ENCODE data around the gene EFEMP2.

Gene EFEMP2

DNA sequence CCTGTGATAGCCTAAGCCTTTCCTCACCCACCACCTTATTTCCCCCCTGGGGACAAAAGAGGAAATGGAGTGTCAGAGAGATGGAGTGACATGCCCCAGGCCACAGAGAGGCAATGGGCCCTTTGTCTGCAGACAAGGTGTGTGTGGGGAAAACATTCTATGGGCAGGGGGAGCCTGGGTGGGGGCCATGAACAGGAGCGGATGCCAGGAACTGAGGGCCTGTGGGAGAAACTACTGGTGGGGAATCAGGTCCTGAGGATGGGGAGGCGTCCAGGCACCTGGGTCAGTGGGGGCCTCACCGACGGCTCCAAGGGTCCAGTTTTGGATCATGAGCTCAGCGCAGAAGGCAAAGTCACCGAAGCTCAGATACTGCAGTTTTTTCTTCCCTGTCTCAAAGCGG, 12.6 kb upstream of the EFEMP2 start:
- no peak for DNase-seq (ENCODE audit: low read depth in 3 of 3)

DNA sequence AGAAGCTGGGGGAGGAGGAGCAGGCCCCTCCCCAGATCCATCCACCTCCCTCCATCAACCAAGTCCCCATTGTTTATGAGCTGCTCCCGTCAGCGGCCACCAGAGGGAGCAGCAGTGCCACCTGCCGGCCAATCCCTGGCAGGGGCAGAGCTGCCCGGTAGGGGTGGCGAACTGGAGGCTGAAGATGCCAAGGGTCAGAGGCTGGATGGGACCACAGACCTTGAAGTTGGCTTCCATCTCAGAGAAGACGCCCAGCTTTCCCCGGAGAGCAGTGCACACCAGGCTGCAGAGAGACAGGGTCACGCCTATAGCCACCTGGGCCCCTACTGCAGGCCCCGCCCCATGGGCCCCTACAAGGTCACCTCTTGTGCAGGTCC, 12.1 kb upstream of the EFEMP2 start:
- DNase-seq (ENCODE audit: low read depth in 3 of 3), result peak; percentile 63 to 70 (median 67)

DNA sequence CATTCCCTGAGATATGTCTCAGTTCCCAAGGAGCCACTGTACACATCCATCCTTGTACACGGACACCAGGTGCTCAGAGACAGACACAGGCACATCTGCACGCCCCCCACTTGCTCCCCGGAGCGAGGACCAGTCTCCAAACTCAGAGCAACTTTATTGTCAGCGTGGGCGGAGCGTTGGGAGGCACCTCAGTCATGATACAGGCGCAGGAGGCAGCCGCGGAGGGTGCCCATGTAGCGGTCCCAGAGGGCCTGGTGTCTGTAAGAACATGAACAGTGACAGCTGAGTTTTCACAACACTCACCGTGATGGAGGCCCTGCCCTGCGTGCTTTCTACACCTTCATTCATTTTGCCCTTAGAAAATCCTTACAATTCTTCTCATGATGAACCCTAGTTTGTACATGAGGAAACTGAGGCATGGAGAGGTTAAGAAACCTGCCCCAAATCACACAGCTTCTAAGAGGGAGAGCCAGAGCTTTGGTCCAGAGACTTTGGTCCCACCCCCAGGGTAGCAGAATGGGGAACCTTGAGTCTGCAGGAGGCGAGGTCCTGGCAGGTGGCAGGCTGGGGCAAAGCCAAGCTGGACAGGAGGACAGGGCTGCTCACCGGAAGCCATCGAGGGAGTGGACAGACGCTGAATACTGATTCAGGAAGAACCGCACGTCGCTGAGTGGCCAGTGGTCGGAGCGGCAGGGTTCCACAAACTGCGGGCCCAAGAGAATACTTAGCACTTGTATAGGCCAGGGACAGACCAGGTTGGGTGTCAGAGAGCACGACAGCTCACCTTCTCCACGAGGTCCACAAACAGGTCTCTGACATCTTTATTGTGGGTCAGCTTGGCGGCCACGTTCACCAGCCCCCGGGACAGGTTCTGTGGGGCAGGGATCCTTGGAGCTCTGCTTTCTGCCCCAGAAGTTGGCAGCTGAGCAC, 11.5 kb upstream of the EFEMP2 start:
- DNase-seq (ENCODE audit: low read depth in 3 of 3), result no peak

DNA sequence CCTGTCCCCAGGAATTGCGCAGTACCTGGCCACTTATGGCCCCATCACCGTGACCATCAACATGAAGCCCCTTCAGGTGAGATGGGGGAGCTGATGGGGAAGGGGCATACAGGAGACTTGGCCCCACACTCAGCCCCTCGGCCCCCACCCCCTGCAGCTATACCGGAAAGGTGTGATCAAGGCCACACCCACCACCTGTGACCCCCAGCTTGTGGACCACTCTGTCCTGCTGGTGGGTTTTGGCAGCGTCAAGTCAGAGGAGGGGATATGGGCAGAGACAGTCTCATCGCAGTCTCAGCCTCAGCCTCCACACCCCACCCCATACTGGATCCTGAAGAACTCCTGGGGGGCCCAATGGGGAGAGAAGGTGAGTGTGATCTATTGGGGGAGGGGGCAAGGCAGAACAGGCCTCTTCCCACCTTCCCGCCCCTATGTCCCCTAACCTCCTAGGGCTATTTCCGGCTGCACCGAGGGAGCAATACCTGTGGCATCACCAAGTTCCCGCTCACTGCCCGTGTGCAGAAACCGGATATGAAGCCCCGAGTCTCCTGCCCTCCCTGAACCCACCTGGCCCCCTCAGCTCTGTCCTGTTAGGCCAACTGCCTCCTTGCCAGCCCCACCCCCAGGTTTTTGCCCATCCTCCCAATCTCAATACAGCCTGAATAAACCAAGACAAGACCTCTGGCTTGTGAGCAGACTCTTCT, 10.6 kb upstream of the EFEMP2 start:
- no peak for DNase-seq (ENCODE audit: low read depth in 3 of 3)

DNA sequence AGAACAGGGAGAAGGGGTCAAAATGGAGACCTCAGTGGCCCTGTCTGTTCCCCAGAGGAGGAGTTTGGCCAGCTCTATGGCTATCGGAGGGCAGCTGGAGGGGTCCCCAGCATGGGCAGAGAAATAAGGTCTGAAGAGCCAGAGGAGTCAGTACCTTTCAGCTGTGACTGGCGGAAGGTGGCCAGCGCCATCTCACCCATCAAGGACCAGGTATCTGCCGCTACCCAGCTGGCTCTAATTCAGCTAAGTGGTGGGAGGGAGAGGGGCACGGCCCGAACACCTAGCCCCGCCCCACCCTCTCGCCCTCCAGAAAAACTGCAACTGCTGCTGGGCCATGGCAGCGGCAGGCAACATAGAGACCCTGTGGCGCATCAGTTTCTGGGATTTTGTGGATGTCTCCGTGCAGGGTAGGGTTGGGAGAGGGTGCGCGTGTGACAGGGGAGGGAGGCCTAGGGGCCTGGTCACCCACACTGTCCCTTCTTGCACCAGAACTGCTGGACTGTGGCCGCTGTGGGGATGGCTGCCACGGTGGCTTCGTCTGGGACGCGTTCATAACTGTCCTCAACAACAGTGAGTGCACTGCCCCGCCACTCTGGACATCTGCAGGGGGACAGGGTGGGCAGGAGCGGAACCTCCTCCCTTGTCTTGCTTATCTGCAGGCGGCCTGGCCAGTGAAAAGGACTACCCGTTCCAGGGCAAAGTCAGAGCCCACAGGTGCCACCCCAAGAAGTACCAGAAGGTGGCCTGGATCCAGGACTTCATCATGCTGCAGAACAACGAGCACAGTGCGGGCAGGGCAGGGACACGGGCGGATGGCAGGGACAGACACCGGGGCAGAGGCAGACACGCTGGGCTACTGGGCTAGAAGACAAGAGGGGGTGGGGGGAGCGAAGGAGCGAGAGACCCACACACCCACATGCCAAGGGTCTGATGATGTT, 9.8 kb upstream of the EFEMP2 start:
- no peak for DNase-seq (ENCODE audit: low read depth in 3 of 3)

DNA sequence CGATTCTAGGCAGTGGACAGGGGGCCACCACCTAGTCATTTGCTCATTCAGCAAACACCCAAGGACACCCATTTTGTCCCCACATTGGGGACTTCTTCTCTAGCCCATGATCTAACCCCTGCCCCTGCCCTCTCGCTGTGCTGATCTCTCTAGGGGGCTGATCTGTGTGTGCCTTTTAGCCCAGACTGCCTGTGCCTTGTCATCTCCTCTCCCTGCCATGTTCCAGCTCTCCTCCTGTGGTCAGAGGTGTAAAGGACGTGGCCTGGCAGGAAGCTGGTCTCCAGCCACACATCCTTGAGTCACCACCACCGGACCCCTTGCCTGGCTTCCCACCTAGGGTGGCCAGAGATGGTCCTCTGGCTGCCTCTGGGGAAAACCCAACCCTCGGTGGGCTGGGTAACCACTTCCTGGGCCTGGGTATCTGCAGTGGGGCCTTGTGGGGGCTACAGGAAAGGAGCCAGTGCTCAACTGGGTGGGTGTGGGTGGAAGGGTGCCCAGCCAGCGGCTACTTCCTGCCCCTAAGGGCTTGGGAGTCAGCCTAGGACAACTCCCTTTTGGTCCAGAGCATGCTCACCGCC, 8.3 kb upstream of the EFEMP2 start:
- no peak for DNase-seq (ENCODE audit: low read depth in 3 of 3)

DNA sequence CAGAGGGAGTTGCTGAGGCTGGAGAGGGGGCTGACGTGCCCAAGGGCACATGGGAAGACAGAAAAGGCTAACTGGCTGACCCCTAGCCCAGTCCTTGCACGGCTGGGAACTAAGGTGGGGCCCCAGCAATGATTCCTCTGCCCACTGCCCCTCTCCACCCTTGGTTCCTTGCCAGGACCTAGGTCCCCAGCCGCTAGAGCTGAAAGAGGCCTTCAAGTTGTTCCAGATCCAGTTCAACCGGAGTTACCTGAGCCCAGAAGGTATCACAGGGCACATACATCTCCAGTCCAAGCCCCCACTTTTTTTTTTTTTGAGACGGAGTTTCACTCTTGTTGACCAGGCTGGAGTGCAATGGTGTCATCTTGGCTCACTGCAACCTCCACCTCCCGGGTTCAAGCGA, 7.4 kb upstream of the EFEMP2 start:
- no peak for DNase-seq (ENCODE audit: low read depth in 3 of 3)

DNA sequence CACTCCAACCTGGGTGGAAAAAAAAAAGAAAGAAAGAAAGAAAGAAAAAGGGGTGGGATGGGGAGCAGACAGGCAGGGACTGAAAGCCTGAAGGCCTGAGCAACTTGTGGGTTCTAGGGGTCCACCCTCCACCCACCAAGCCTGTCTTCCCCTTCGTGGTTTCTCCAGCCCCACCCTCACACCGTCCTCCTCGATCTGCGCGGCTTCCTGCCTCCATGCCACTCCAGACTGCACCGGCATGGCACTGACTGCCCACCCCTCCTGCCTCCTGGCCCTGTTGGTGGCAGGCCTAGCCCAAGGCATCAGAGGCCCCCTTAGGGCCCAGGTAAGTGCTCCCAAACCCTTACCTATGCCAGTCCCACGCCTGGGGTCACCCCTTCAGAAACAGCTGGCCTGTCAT, 7.0 kb upstream of the EFEMP2 start, which contains the start of gene CTSW:
Gene CTSW, plus strand, starts transcription at position 221 of the 400 bp plus-strand sequence. Its CDS starts 18 bp downstream, at position 239.
- DNase-seq (ENCODE audit: low read depth in 3 of 3), result no peak

DNA sequence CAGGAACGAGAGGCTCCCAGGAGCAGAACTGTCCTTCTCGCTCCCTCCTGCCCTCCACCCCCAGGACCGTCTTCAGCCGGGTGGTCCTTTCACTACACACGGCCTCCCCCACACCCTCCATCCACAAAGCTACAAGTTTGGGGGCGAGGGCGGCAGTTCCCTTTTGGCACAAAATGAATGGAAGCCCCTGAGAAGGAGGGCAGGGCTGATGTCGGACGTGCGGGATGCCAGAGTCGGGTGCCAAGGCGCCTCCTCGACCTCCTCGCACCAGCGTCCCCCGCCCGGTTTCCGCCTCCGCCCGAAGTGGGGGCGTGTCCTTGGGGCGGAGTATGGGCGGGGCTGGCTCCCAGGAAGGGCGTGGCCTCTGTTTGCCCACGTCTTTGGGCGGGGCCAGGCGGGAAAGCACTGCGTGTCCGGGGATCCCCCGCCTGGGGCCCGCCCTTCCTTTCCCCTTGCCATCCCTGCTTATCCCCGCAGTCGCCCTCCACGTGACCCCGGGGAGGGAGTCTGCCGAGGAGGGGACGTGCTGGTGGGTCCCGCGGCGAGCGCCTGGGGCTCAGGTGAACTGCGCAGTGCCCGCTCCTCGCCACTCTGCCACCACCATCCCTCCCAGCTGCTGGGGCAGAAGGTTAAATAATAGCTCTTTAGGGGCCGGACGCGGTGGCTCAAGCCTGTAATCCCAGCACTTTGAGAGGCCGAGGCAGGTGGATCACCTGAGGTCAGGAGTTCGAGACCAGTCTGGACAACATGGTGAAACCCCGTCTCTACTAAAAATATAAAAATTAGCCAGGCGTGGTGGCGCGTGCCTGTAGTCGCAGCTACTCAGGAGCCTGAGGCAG, 937 bp upstream of the EFEMP2 start:
- DNase-seq (ENCODE audit: low read depth in 3 of 3), result peak; percentile 93 to 97 (median 96)

DNA sequence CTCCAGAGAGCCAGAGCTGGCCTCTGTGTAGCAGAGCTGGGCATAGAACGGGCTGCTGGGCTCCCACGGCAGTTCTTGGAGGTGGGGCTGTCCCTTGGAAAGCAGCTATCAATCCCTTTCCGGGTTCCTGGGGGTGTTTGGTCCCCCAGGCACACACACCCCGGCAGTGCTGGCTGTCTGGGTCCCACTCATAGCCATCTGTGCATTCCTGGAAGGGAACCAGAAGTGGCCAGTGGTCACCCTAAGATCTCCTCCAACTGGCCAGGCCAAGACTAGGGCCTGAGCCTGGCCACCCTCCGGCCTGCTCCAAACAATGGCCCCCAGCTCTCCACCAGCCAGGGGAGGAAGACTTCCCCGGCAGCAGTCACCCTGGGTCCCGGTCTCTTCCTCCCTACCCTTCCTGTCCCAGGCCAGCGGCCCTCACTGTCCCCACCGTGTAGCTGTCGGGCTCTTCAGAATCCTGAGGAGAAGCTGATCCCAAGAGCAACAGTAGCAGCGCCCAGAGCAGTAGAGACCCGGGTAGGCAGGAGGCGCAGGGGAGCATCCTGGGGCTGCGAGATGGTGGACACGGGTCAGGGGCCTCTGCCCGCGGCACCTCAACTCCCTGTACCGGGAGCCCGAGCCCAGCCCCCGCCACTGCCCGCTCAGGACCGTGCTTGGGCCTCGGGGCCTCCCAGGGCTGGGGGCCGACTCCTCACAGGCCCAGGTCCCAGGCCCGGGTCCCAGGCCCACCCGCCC, 620 bp downstream of the EFEMP2 start:
- DNase-seq (ENCODE audit: low read depth in 3 of 3), result no peak

DNA sequence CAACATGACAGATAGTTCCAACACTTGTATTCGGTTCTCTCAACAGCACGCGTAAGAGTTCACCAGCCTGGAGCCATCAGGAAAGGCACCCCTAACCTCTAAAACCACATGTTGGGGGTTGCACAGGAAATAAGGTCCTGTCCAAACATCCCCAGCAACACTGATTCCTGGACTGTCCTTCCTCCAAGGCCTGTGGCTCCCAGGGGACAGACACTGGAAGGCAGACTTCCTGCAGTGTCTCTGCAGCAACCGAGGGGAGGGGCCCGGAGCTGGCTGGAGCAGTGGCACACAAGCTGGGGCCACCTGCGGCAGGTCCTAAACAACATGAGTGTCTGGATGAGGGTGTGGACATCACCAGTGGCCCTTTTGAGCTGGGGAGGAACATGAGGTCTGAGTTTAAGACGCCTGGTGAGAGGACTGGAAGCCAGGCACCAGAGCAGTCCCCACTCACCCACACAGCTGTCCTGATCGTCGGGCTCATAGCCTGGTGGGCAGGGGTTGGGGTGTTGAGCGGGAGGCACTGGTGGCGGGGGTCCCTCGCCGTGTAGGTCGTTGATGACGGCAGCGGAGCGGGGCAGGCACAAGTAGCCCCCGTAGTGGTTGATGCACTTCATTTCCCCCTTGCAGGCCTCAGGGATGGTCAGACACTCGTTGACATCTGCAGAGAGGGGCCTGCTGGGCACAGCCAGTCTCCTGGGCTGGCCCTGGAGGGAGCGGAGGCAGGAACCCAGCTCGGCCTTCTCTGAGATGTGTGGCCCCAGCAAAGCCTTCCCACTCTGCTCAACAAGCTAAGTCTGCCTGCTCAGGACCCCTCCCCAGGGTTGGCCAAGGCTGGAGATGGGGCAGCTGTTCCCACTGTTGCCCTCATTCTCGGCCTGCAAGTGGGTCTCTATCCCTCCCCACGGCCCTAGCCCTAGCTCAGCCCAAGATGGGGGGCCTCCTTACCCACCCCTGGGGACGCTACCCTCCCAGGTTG, 1.6 kb downstream of the EFEMP2 start:
- DNase-seq (ENCODE audit: low read depth in 3 of 3), result no peak

DNA sequence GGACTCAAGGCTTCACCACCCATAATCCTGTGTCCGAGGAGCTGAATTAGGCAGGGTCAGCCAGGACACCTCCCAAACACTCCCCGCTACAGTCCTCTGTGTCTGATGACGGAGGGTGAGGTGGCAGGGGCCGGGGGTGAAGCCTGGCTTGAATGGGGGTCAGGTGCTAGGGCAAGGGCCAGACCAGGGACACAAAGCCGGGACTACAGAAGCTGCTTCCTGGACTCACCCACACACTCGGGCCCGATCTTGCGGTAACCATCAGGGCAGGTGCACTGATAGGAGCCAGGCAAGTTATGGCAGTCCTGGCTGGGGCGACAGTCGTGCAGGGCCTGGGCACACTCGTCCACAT, 2.3 kb downstream of the EFEMP2 start:
- DNase-seq (ENCODE audit: low read depth in 3 of 3), result no peak

DNA sequence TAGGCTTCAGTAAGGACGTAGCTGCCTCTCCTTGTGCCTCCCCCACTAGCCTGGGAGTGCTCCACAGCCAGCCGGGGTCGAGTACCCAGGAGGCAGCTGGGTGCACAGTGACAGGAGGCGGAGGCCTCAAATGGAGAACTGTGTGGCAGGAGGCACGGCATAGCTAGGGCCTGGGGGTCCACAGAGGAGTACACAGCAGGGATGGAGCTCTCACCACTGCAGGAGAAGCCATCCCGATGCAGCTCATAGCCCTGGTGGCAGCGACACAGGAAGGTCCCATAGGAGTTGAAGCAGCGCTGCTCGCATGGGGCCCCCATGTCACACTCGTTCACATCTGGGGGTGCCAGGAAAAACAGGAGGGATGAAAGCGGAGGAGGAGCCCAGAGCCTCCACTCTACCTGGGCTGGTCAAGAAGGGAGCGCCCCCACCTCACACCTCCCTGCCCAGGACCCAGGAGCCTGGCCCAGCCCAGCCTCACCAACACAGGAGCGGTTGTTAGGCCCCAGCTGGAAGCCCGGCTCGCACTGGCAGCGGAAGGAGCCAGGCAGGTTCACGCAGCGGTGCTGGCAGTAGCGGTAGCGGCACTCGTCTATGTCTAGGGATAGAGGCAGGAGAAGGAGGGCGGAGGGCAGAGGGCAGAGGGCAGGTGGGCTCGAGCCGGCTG, 2.8 kb downstream of the EFEMP2 start:
- DNase-seq (ENCODE audit: low read depth in 3 of 3), result no peak

DNA sequence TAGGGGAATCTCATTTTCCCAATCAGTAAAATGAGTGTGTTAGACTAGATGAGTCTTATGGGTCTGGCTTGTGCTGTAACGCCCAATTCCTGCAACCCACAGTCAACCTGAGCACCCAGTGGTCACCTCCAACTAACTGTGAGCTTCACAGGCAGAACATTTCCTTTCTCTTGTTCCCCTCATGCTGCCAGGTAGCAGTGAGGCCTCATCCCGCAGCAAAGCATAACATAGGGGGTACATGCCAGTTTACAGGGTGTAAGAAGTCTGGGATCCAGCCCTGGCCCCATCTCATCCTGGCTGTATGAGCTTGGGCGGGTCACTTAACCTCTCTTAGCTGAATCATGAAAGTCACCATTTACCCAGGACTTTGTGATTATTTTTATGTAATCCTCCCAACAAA, 3.7 kb downstream of the EFEMP2 start:
- no peak for DNase-seq (ENCODE audit: low read depth in 3 of 3)

DNA sequence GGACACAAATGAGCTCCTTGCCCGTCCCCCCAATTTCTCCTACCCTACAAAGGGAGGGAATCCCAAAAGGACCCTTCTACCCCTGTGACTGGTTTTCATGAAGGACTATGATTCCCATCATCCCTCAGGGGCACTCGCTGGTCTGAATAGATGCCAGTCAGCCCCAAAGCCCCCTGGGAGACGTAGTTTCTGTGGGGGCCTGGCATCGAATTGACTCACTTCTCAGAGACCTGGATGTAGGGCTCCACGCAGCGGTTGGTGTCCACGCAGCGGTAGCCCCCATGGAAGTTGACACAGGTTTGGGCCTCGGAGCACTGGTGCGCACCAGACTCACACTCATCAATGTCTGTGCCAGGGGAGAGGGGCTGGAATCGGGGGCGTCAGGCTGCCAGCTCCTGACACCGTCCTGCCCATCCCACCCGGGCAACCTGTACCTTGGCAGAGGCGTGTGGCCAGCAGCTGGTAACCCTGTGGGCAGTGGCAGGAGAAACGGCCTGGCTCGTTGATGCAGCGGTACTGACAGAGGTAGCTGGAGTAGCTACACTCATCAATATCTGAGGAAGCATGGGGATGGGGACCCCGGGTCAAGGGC, 4.4 kb downstream of the EFEMP2 start:
- DNase-seq (ENCODE audit: low read depth in 3 of 3), result no peak

DNA sequence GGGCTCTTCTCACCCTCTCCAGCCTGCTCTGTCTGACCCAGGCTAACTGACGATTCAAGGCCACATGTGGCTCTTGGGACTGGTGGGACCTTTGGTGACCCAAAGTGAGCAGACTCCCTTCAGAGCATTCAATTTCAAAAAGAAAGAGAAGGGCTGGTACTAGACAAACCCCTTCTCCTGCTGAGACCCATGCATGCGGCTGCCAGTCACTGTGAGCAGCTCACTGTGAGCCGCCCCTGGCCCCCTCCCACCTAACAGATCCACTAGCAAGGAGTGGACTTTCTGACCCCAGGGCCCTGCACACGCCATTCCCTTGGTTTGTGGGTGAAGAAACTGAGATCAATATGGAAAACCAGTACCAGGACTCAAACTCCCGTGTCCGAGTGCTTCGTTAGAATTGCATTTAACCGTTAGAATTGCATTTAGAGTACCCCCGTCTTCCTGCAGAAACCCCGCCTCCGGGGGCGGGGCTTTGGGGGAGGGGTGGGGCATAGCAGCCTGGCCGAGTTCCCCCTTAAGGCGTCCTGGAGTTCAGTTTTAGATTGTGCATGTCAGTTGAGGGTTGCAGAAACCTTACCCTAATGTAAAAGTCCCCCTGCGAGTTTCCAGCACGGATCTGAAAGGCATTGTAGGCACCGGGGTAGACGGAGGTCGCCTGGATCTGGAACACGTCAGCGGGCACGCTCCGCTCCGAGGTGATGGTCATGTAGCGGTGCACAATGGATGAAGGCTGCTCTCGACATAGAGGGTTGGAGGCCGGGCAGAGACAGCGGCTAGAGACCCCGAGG, 5.1 kb downstream of the EFEMP2 start:
- no peak for DNase-seq (ENCODE audit: low read depth in 3 of 3)
